ENCODE measurements around the gene GRIN2C.

The GRIN2C gene

DNA sequence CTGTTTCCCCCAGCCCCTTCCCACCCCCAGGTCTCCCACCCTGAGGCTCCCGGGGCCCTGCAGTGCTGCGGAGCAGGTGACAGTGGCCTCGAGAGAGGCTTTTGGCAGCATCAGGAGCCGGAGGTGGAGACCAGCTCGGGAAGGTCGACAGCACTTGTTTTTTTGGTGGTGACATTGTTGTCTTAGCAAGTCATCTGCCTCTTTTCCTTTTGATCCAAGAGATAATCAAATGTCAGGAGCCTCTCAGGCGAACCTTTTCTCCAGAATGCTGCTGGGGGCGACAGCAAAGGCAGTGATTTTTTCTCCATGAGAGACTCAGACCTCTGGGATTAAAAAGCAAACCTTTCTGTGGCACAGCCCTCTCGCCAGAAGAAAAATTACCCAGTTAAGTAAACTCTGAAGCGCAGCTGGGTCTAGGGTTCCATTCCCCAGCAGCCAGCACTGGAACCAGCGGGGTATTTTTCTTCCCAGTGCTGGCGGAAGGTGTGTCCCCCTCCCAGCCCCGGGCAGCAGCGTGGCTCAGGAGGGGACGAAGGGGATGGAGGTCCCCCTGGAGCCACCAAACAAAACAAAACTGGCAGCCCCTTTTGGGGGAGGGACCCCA is 37.2 kb downstream of the GRIN2C start:
- DNase-seq (ENCODE audit: low read depth in 2 of 2): no peak

GRCh38 chr17:74821655-74822334 is 37.9 kb downstream of the GRIN2C start:
- DNase-seq (ENCODE audit: low read depth in 2 of 2): no peak

DNA sequence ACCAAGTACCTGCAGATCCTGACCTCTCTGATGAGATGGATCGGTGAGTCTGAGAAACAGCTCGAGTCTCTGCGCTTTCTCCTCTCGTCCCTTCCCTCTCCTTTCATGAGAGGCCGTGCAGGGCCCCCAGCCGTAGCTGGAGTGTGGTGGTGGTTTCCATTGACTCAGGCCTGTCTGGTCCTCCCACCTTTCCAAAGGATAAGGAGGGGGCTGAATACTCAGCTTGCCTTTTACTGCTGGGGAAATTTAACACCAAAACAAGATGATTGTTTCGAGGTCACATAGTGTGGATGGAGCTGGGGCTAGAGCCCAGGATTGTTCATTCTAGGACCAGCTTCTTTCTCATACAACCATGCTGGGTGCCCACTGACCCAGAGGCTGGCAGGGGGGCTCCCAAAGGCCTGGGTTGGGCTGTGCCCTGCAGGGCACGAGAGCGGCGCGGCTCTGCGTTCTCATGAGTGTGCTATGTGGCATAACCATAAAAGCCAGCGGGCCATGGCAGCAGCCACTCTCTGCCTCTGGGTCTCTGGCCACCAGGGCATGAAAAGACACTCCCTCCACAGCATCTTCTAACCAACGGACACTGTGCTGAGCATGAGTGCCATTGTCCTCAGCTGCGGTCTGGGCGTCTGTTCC is 39.8 kb downstream of the GRIN2C start:
- DNase-seq (ENCODE audit: low read depth in 2 of 2): no peak

- no peak for DNase-seq (ENCODE audit: low read depth in 2 of 2)
Measured at GRCh38 chr17:74818291-74818938, 41.3 kb downstream of the GRIN2C start.

- no peak for DNase-seq (ENCODE audit: low read depth in 2 of 2)
Measured at GRCh38 chr17:74816905-74817620, 42.6 kb downstream of the GRIN2C start.

GRCh38 chr17:74815550-74816370 is 43.9 kb downstream of the GRIN2C start:
- no peak for DNase-seq (ENCODE audit: low read depth in 2 of 2)

- no peak for DNase-seq (ENCODE audit: low read depth in 2 of 2)
Measured at GRCh38 chr17:74815067-74815466, 44.6 kb downstream of the GRIN2C start.

DNA sequence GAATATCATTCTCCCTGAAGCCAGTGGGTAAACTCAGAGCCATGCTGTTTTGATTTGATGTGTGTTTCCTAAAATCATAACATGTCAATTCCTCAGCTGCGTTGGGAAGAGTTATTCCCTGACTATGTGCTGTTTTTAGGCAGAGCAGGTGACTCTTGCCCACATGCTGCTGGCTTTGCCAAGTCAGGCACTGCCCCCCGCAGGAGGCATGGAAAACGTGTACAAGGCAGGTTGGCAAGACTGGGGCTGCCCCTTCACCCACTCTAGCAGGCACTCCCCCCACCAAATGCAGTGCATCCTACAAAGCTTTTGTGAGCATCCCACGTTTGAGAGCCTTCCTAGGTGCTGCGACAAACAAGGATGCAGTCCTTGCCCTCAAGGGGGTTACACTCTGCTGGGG is 45.2 kb downstream of the GRIN2C start:
- DNase-seq (ENCODE audit: low read depth in 2 of 2): no peak

- DNase-seq (ENCODE audit: low read depth in 2 of 2): no peak
Measured at GRCh38 chr17:74812109-74813009, 47.3 kb downstream of the GRIN2C start.

DNA sequence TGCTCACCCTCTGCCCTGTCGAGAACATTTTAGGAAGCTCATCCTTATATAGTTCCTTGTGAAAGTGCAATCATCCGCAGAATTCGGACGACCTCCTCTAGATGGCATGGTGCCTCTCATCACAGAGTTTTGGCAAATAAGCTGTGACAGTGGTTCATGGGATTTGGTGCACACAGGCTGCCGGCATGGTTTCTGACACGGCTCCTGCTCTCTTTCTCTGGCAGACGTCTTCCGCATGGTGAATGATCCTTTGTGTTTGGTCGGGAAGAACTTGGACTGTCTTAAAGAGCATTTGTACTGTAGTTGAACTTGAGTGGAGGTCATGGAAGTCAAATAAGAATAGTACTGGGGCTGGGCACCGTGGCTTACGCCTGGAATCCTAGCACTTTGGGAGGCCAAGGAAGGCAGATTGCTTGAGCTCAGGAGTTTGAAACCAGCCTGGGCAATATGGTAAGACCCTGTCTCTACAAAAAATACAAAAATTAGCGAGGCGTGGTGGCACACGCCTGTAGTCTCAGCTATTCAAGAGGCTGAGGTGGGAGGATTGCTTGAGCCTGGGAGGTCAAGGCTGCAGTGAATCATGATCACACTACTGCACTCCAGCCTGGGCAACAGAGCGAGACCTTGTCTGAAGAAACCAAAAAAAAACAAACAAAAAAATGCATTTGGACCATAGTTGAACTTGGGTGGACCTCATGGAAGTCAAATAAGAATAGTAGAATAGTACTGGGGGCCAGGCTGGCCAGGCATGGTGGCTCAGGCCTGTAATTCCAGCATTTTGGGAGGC is 48.8 kb downstream of the GRIN2C start:
- no peak for DNase-seq (ENCODE audit: low read depth in 2 of 2)

- DNase-seq (ENCODE audit: low read depth in 2 of 2): no peak
Measured at GRCh38 chr17:74808714-74809430, 50.8 kb downstream of the GRIN2C start.

GRCh38 chr17:74807925-74808324 is 51.8 kb downstream of the GRIN2C start:
- no peak for DNase-seq (ENCODE audit: low read depth in 2 of 2)

GRCh38 chr17:74807441-74807840 is 52.2 kb downstream of the GRIN2C start:
- no peak for DNase-seq (ENCODE audit: low read depth in 2 of 2)

DNA sequence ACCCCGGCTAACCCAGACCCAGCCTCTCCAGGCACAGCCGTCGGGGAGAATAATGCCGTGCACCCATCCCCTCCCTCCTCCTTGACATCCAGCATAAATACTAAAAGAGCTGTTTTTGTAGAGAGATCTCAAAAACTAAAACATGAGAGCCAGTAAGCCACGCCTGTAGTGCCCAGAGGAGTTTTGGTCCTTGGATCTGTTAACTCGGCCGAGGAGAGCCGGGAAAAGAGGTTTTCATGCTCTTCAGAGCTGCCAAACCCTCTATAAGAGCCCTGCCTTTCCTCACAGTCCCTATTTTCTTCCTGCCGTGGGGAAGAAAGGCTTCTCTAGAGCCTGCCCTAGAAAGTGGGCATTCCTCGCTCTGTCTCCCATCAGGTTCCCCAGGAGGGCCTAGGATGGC is 53.4 kb downstream of the GRIN2C start:
- no peak for DNase-seq (ENCODE audit: low read depth in 2 of 2)

- DNase-seq (ENCODE audit: low read depth in 2 of 2): no peak
Measured at GRCh38 chr17:74805591-74805991, 54.1 kb downstream of the GRIN2C start.

GRCh38 chr17:74804683-74805082 is 55.0 kb downstream of the GRIN2C start:
- no peak for DNase-seq (ENCODE audit: low read depth in 2 of 2)

- no peak for DNase-seq (ENCODE audit: low read depth in 2 of 2)
Measured at GRCh38 chr17:74803971-74804370, 55.7 kb downstream of the GRIN2C start.

DNA sequence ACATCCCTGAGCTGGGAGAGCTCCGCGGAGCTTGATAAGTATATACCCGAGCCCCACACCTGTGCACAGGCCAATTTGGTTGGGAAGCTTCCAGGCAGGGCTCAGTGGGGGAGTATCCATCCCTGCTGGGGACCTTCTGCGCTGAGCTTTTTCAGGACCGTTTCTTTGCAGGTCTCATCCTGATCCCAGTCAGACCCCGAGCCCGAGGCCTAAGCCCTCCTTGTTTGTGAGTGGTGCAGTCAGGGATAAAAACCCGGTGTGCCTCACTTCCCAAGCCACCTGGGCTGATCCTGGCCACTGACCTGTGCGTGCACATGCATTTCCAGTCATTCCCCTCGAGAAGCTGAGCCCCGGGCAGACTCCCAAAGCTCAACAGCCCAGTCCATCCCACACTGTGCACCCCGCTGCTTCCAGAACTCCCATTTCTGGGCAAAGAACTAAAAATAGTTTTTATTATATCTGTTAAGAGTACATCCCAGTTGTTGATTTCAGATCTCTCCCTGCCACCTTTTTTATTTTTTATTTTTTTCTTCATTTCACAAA is 56.2 kb downstream of the GRIN2C start:
- DNase-seq (ENCODE audit: low read depth in 2 of 2): no peak
